IPS DF 19.7 (cell line): ENCODE measurements around the gene CDH23.

Experiments
- DNase-seq: peaks from one replicate; pipeline ENCODE4 v3.0.0-alpha.2; 2013; ENCODE audit warnings: low read depth, low spot score

The CDH23 gene

GRCh38 chr10:71720288-71720687 is 323.6 kb downstream of the CDH23 start:
- no peak for DNase-seq

DNA sequence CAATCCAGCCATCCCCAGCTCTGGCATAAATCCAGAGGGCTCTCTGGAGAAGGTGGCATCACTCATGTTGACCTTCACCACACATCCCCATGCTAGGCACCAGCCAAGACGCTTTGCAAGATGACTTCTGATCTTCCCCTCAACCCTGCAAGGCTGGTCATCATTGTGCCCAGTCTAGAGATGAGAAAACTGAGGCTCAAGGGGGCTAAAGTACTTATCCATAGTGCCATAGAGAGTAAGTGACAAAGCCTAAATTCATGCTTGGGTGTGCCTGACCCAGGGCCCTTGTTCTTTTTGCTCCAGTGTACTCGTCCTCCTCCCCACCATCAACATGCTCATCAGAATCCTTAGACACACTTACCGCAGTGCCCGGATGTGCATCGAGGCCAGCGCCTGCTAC is 324.6 kb downstream of the CDH23 start:
- DNase-seq = no peak

- no peak for DNase-seq
These were observed 326.1 kb downstream of the CDH23 start for GRCh38 chr10:71722849-71723248.

DNA sequence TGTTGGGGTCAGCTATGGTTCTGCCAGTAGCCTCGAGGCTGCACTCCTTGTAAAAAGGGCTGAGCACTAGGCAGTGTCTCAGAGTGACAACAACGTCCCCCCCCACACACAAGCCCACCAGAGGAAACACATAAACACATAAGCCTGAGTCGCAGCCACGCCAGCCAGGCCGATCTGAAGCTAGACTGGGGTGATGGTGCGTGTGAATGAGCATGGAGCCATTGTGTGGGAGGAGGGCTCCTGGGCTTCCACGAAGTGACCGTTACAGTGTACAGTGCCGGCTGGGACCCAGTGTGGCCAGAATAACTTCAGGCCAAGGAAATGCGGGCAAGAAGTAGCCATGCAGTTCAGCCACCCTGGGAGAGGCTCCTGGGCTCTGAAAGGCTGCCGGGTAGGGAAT is 326.6 kb downstream of the CDH23 start:
- DNase-seq = no peak

DNA sequence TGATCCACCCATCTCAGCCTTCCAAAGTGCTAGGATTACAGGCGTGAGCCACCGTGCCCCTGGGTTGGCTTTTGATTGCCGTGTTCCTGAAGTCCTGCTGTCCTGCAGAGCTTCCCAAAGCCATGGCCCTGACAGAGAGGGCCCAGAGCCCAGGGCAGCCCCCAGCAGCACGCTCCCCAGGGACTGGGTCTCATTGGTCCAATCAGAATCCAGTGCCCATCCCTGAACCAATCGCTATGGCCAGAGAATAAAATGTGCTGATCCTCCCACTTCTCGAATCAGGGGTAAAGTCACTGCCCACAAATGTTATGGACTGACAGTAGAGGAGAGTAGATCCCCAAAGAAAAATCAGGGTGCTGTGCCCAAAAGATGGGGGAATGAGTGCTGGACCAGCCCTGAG is 327.8 kb downstream of the CDH23 start:
- no peak for DNase-seq

GRCh38 chr10:71725249-71725648 is 328.5 kb downstream of the CDH23 start:
- DNase-seq = no peak

GRCh38 chr10:71725998-71726579 is 329.4 kb downstream of the CDH23 start:
- DNase-seq = no peak

- DNase-seq = no peak
These were observed 329.9 kb downstream of the CDH23 start for GRCh38 chr10:71726580-71727104.

DNA sequence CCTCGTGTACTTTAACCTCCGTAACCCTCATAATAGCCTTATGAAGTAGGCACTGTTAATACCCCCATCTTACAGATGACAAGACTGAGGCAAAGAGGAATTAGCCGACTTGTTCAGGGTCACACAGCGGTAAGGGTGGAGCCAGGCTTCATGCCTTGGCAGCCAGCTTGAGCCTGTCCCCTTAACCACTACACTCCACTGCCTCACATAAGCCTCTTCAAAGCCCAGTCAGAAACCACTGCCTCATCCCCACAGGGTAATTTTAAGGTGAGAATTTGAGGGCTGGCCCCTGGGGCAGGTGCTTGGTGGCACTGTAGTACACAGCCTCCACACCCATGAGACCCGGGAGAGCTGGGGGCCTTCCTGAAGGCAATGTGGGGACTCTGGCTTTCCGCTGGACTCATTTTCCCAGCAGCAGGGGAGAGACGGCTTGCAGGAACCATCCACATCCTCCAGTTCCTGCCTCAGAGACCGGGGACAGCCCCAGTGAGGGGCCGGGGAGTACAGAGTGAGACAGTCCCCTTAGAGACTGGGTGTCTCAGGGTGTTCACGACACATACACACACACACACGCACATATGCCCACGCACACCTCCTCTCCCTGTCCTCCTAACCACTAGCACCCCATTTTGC is 330.5 kb downstream of the CDH23 start:
- DNase-seq = no peak

DNA sequence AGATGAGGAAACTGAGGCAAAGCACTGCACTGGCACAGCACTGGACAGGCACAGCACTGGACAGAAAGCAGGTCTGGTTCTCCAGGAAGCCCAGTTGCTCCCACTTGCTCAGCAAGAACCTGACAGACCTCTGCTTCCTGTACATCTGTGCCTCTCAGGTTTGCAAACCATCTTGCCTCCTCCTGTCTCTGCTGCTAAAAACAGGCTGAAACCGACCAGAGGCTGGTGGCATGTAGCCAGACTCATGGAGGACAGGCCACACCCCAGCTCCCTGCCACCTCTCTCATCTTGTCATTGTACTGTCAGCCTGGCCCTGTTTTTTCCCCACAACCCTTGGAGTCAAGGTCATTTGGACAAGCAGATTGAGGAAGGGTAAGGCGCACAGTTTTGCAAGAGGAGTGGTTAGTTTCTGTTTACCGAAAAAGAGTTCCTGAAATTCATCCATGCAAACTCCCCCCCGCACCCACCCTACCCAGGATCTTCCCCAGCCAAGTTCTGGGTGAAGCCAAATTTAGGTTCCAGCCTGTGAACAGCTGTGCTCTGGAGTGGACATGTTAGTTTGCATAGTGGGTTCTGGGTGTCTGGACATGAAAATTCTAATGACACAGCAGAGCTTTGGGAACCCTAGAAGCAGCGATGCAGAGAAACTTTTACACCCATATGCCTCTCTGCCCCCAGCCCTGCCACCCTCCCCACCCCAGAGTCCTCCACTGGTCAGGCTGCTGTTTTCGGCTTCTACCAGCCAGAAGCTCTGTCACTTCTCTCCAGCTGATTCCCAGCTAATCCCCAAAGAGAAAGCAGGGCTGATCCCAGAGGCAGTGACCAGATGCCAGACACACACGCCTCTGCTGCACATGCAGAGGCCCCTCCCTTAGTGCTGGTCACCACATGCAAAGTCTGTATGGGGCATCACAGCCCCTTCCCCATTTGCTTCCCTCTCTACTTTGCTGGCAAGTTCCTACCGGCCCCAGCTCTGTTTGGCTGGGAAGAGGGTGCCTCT is 331.3 kb downstream of the CDH23 start:
- DNase-seq = no peak

DNA sequence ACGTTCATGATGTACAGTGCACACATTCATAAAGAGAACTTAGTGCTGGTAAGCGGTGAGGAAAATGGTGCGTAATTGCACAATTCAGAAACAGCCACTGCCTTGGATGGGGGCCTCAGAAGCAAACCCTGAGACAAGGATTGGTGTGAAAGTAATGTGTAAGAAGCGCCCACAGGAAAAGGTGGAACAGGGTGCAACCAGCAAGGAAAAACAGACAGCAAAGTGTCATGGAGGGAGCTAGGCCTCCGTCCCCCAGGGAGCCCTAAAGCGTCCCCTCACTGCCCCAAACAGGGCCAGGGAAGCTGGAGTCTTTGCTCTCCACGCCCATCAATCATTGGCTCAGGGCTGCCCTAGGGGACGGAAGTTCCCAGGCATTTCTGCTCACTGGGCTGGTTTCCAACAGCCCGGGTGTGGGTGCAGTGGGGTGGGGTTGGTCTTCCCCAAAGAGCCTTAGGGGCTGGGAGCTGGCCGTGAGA is 332.5 kb downstream of the CDH23 start:
- no peak for DNase-seq

DNA sequence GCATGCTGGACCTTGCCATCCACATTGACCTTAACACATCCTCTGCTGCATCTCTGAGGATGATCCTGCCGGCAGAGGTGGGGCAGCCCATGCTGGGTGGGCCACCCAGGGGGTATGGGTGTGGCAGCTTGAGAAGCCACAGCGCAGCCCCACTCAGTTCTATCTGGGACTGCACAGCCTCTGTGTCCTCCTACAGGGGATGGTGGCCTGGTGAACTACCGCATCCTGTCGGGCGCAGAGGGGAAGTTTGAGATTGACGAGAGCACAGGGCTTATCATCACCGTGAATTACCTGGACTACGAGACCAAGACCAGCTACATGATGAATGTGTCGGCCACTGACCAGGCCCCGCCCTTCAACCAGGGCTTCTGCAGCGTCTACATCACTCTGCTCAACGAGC is 335.1 kb downstream of the CDH23 start:
- DNase-seq = no peak

DNA sequence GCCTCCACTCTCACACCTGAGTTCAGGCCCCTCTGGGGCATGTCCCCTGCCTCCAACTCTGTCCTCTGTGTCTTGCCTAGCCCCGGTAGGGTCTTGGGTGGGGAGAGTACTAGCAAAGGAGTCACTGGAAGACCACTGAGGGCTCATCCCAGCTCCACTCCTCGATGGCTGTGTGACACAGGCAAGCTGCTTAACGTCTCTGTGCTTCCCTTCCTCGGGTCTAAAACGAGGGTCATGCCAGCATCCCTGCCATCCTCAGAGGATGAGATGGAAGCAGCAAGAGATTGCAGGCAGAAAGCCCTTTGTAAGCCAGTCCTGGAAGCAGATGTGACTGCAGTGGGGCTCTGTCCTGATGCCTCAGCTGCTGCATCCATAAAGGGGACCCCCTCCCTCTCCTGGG is 338.1 kb downstream of the CDH23 start:
- DNase-seq = no peak

- DNase-seq = no peak
These were observed 339.2 kb downstream of the CDH23 start for GRCh38 chr10:71735709-71736569.

DNA sequence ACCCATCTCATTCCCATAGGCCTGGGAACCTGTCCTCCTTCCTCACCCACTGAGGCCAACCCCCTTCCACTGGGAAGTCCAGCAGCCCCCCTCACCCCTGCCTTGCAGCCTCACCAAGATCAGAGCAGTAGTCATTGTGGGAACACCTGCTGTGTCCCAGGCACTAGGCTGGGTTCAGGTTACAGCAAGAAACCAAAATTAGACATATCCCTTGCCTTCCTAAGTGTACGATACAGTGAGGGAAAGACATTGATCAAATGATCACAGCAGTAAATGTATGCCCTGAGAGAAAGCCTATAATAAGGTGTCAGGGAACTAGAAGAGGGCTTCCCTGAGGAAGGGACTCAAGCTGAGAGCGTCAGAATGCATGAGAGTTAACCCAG is 339.8 kb downstream of the CDH23 start:
- DNase-seq = no peak

DNA sequence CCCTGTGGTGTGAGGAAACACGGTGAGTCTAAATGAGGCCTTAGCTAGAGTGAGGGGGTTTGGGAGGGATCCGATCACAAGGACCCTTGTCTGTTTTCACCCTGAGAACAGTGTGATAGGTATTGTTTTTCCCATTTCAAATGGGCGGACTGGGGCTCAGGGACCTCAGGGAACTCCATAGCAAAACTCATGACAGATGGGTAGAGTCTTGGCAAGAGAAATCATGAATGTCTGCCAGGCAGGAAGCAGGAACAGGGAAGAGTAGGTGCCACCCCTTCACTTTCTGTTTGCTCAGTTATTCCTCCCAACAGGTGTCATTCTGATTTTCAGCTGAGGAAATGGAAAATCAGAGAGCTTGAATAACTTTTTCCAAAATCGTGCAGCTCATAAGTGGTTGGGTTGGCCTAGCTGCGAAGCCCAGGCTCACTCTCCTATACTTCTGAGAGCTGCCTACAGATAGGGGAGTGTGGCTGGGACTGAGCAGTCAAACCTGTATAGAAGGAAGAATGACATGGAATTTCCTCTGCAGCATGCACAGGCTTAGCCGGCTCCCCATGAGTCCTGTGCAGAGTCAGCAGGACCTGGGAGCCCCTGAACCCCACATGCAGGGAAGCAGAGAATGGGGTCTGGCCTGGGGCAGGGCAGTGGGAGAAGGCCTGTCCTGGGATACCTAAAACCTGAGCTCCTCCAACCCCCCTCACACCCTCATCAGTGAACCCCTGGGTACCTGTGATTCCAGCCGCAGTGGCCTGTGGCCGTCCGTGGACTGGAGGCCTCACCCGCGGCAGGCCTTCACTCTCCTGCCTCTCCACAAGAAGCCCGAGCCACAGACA is 340.5 kb downstream of the CDH23 start:
- no peak for DNase-seq

DNA sequence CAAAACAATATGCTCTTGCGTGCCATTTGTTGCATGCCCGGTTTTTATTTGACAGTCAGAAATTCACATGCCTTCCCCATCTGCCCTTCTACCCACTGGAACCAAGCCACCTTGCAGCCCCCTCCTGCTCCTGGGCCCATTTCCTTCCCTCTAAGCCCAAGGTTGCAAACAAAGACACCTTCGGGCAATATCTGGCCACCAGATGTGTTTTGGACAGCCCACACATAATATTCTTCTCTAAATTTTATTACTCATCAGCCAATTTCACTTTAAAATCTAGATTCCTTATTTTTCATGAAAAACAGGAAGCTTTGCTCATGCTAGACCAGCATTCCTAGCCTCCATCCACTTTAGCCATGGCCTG is 341.1 kb downstream of the CDH23 start:
- DNase-seq = no peak

DNA sequence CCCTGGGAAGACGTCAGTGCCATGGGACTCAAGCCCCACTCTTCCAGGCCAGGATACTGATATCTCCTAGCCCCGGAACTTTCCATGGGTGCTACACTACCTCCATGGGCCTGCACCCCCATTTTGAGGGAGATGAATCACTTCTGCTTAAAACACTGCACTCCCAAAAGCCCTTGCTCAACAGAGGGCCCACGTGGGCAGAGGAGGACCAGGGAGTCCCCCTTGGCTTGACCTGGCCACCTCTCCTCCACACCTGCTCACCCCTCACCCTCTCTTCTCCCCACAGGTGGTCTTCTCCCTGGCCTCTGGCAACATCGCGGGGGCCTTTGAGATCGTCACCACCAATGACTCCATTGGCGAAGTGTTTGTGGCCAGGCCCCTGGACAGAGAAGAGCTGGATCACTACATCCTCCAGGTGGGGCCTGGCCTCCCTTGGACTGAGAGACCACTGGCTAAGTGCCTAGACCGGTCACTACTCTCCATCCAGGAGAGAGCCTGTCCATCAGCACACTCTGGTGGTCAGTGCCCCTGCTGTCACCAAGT is 342.7 kb downstream of the CDH23 start:
- DNase-seq = no peak

DNA sequence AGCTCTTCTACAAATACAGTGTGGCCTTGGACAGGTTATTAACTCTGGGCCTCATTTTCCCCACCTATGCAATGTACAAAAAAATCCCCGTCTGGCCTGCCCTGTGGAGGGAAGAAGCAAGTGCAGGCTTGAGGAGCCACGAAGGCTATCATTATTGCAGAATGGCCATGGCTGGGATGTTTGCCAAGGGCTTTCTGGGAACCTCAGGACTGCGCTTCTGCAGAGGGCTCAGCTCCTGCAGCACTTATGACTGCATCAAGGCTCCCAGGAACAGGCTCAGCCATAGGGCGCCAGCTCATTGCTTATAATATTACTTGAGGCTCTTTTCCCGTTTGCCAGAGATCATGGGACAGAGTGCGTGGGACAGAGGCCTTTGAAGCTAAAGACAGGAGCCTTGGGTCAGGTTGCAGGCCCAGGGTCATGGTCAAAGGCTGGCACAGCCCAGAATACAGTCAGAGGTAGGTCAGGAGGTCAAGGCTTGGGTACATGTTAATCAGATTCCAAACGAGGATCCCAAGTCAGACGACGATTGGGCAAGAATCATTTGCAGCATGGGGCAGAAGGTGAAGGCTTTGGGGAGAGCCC is 343.4 kb downstream of the CDH23 start:
- DNase-seq = no peak

DNA sequence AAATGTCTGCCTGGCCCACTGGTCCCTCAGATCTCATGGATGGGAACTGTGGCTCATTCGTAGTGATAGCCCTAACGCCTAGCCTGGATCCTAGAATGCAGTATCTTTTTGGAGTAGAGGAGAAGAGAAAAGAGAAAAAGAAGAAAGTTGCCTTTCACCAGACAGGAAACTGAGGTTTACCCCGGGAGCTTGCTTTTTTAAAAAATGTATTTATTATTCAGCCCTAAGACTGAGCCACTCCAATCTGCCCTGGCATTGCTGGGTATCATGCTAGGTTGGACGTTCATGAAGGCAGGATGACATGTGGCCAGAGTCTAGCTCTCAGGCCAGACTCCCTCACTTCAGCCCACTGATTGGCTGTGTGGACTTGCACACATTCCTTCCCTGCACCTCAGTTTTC is 344.3 kb downstream of the CDH23 start:
- no peak for DNase-seq
